GM21576 (cell line): ENCODE measurements around the gene ZNF536.

Experiments used
- ATAC-seq: cut with Tn5 transposase; IDR thresholded peaks from one replicate; pipeline ENCODE4 v1.9.1; 2021; ENCODE audit warnings: mild to moderate bottlenecking, moderate library complexity; ENCODE audit not compliant: unreplicated experiment

Gene ZNF536

GRCh38 chr19:30361721-30362120 is 10.5 kb upstream of the ZNF536 start:
- no peak for ATAC-seq

- no peak for ATAC-seq
Observed at GRCh38 chr19:30362156-30362754, 9.9 kb upstream of the ZNF536 start.

- ATAC-seq, result no peak
Observed at GRCh38 chr19:30363073-30363472, 9.1 kb upstream of the ZNF536 start.

- no peak for ATAC-seq
Observed at GRCh38 chr19:30364866-30365800, 7.1 kb upstream of the ZNF536 start.

GRCh38 chr19:30366282-30366681 is 5.9 kb upstream of the ZNF536 start:
- ATAC-seq, result no peak

- ATAC-seq, result no peak
Observed at GRCh38 chr19:30367006-30367405, 5.2 kb upstream of the ZNF536 start.

GRCh38 chr19:30367421-30367820 is 4.8 kb upstream of the ZNF536 start:
- ATAC-seq, result no peak

- no peak for ATAC-seq
Observed at GRCh38 chr19:30369833-30370232, 2.4 kb upstream of the ZNF536 start.

GRCh38 chr19:30371161-30371836 is 885 bp upstream of the ZNF536 start:
- ATAC-seq, result no peak

GRCh38 chr19:30373593-30373992 is 1.4 kb downstream of the ZNF536 start:
- no peak for ATAC-seq

- ATAC-seq, result no peak
Observed at GRCh38 chr19:30374539-30374864, 2.3 kb downstream of the ZNF536 start.

- no peak for ATAC-seq
Observed at GRCh38 chr19:30374865-30375552, 2.8 kb downstream of the ZNF536 start.

GRCh38 chr19:30375553-30376031 is 3.4 kb downstream of the ZNF536 start:
- ATAC-seq, result no peak

- no peak for ATAC-seq
Observed at GRCh38 chr19:30376272-30376671, 4.1 kb downstream of the ZNF536 start.

- no peak for ATAC-seq
Observed at GRCh38 chr19:30376826-30377425, 4.7 kb downstream of the ZNF536 start.

GRCh38 chr19:30378701-30379100 is 6.5 kb downstream of the ZNF536 start:
- no peak for ATAC-seq

- no peak for ATAC-seq
Observed at GRCh38 chr19:30379841-30380610, 7.8 kb downstream of the ZNF536 start.

GRCh38 chr19:30381366-30381765 is 9.2 kb downstream of the ZNF536 start:
- ATAC-seq, result no peak

- ATAC-seq, result no peak
Observed at GRCh38 chr19:30385174-30385573, 13.0 kb downstream of the ZNF536 start.

GRCh38 chr19:30385666-30386065 is 13.5 kb downstream of the ZNF536 start:
- no peak for ATAC-seq
